ENCODE results near the gene SMAD7.

Gene SMAD7

DNA sequence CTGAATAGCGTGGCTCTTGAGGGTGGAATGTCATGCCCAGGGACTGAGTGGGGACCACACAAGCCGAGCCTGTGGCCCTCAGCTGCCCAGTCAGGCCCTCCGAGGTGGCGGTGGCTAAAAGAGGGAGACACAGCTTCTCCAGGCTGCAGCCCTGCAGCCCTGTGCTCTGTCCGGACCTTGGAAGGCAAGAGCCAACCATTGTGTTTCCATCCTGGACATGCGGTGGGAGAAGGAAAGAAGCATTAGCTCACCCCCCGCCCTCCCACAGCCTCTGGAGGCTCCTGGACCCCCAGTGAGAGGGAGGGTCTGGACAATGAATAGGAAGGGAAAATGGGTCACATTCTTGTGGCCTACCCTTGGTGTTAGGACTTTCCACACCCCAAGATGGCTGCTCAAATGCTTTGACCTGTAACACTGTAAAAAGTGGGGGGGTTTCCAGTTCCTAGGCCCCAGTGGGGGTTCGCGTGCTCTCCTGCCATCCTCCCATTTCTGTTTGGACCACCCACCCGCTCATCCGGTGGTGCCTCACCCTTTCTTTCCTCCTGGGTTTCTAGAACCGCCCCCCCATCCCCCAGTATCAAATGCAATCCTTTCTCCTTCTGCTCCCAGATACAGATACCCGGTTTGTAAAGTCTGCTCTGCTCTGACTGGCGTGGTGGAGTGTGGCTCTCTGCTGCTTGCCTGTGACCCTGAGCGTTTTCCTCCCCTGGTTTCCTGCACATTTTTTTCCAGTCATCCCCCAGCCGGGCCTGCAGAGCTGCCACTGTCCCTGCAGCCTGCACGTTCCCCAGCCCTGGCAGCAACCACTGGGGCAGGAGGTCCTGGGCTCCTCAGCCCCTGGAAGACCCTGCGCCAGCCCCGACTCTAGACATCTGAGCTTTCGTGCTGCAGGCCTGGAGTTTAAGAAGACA lies 36.3 kb upstream of the SMAD7 start:
- no peak for DNase-seq (ENCODE audit: low read depth)

DNA sequence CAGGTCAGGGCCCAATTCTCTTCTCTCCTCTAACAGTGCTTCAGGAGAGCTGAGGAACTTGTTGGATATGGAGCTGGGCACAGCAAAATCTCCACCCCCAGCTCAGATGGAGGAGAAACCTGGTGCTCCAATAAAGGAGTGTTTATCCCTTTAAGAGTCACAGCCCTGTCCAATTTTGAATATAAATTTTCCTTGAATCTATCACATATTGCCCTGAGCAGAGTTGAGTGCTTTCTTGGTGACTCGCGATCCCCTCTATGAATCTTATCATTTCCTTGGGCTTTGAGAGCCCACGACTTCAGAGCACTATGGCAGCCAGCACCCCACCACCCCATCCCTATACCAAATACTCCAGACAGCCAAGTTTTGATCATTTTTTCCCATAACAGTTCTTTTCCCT lies 34.4 kb upstream of the SMAD7 start:
- DNase-seq (ENCODE audit: low read depth) = no peak

DNA sequence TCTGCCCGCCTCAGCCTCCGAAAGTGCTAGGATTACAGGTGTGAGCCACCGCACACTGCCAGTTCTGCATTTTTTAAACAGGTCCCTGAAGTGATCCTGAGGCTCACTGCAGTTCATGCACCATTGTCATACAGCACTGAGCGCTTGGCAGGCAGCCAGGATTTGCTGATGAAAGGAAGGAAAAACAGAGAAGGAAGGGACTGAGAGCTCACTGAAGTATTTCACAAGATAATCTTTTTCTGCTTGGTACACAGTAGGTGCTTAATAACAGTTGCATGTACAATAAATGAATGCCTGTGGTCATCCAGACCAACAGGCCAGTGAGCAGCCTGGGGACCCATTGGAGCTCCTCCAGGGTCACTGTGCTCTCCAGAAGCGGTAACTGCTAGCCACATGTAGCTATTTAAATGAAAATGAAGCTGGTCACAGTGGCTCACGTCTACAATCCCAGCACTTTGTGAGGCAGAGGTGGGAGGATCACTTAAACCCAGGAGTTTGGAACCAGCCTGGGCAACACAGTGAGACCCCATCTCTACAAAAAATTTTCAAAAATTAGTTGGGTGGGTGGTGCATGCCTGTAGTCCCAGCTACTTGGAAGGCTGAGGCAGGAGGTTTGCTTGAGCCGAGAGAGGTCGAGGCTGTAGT lies 33.1 kb upstream of the SMAD7 start:
- no peak for DNase-seq (ENCODE audit: low read depth)

DNA sequence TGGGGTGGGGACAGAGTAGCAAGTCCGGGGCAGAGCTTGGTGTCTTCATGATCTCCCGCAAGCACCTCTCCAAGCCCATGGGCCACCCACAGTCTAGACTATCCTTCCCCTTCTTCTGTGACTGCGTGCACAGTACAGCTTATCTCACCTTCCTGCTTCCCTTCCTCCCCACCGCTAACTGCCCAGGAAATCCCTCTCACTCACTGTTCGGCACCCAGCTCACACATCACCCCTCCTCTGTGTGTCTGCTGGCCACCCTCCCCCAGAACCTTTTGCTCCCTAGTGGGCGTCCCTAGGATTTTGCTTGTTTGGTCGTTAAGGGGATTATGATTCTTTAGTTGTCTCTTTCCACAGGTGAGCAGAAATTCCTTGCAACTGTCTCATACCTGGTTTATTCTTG lies 31.5 kb upstream of the SMAD7 start:
- no peak for DNase-seq (ENCODE audit: low read depth)

DNA sequence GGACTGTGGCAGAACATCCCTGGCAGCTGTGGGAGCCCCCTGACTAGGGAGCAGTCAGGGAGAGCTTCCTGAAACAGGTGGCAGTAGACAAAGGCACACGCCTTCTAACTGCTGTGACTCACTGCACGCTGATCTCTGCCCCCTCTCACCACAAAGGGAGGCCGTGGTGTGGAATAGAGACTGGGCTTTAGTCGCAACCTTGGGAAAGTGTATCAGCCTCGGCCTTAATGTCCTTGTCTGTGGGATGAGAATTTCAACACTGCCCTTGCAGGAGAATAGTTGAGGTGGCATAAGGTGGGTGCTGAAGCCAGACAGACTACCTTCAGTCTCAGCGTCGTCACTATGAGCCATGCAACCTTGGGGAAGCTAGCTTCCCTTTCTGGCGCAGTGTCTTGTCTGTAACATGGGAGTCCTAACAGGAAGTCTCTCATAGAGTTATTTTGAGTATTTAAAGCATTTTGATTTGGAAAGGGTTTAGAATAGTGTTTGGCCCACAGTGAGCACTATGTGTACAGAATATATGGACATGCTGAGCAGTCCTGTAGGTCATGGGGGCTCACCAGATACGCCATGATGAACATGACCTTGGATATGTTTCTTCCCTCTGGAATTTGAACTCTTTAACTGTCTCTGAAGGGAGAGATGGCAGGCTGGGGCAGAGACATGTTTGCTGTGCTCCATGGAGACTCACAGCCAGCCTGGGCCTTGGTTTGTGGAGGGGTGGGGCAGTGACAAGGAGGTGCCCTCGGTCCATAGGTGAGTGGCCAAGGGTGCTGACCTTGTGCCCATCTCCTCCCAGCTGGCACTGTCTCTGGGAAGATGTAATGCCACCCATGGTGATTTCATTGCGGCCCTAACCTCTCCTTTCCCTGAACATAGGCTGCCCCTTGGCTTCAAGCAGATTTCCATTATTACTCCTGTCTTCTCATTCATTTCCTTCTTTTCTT lies 29.5 kb upstream of the SMAD7 start:
- DNase-seq (ENCODE audit: low read depth) = no peak

DNA sequence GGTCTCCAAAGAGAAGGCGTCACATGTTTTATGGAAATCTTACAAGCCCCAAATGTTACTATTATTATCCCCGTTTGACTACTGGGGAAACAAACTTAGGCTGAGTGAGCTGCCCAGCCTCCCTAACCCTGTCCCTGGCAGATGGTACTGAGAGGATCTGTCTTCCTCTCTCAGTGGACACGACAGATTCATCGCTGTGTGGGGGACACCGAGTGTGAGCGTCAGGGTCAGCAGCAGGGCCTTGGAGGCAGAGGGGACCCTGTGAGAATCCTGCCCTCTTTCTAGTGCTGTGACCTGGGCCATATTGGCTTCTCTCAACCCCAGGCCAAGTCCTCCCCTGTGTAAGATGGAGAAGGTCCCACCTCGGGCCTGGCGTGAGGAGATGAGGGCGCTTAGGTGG lies 27.1 kb upstream of the SMAD7 start:
- no peak for DNase-seq (ENCODE audit: low read depth)

DNA sequence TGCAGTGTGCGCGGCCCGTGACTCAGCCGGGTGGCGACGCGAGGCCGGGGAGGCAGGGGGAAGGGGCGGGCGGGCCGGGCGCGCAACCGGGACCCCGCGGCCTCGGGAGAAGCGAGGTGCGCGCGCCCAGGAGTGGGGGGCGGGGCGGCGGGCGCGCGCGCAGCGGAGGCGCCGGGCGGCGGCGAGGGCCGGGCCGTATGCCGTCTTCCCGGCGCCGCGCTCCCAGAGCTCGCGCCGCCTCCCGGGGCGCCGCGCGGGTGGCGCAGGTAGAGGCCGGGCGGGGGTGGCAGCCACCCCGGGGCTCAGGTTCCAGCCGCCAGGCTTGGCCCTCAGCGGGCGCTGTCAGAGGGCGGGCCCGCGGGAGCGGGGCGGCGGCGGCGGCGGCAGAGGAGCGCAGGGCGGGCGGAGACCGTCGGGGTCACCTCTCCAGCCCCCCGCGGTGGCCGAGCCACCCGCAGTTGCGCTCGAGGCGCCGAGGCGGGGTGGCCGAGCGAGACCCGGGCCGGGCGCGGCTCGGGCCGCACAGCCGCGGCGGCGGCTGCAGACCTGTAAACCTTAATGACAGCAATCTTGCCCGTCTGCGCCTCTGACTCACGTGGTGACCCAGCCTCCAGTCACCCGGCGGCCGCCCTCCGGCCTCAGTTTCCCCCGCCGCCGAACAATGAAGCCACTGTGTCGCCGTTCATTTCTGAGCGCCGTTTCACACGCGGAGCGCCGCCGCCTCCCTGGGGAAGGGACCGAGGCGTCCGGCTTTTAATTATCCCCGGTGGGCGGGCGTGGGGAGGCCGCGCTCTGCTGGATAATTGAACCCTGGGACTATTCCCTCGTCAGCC lies 25.3 kb upstream of the SMAD7 start:
- peak; percentile 28 for DNase-seq (ENCODE audit: low read depth)

DNA sequence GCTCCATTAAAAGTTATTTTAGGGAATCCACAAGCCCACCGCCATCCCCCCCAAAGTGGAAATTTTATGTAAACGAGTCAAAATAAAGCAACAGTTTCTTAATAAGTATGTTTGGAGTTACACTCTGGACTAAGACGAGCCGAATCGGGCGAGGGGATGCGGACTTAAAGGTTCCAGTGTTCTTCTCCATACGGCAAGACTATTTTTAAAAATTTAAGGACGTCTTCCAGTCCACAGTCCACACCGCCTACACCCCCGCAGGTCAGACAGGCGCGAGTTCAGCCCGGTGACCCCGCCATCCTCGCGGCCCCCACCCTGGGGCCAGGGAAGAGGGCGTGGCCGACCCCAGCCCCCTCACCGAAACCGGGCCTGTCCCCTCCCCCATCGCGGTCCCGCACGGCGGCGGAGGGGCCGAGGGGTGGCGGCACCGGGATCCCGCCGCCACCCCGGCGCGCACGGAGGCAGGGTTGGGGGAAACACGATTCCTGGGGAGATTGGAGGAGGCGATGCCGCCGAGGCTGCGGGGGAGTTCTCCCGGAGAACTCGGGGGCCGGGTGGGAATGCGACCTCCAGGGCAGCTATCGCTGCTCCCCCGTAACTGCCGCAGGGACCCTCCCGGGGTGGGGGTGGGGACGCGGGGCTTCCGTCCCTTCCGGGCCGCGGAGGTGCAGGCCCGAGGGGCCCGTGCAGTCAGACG lies 24.5 kb upstream of the SMAD7 start:
- no peak for DNase-seq (ENCODE audit: low read depth)

DNA sequence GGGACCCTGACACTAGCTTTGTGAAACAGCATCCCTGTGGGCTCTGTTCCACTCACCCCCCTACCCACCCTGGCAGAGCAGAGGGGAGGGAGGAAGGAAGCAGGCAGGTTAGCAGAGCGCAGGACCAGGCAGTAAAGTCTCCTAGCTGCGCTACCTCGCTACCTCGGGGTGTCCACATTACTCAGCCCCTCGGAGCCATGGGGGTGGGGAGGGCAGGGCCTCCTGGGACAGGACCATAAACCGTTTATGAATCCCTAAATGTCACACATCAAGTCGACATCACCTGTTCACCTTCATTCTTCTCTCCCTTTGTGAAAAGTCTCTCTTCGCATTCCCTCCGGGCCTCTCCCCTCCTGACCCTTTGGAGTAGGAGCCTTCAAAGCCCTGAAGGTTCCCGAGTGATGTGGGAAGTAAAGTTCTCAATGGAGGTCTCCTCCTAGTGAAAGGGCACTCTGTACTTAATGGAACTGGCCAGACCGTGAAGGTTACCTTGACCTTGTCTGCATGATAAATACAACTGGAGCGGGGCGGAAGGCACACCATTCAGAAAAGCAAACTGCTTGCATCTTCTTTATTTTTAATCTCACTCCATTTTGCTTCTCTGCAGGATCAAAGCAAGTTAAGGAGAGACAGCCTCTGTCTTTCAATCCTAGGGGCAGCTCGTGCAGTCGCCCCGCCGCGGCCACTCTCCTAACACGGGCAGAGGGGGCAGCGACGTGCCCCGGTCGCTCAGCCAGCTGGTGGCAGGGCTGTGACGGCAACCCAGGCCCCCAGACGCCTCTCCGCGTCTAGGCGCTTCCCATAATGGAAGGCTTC lies 23.7 kb upstream of the SMAD7 start:
- DNase-seq (ENCODE audit: low read depth) = no peak

DNA sequence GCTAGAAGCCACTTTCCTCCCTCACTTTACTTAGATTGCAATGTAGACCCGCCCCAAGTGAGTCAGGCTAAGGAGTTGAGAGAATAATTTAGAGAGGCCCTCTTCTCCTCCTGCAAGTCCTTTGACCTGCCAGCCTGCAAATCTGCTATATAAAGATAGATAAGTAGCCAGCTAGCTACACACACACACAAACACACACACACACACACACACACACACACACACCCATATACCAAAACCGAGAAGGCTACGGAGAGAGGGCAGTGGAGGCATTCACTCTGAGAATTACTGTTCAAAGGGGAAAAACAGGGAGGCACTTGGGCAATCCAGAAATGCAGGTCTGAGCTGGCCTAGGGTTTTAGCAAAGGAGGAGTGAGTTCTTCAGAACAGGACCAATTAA lies 23.0 kb upstream of the SMAD7 start:
- no peak for DNase-seq (ENCODE audit: low read depth)

DNA sequence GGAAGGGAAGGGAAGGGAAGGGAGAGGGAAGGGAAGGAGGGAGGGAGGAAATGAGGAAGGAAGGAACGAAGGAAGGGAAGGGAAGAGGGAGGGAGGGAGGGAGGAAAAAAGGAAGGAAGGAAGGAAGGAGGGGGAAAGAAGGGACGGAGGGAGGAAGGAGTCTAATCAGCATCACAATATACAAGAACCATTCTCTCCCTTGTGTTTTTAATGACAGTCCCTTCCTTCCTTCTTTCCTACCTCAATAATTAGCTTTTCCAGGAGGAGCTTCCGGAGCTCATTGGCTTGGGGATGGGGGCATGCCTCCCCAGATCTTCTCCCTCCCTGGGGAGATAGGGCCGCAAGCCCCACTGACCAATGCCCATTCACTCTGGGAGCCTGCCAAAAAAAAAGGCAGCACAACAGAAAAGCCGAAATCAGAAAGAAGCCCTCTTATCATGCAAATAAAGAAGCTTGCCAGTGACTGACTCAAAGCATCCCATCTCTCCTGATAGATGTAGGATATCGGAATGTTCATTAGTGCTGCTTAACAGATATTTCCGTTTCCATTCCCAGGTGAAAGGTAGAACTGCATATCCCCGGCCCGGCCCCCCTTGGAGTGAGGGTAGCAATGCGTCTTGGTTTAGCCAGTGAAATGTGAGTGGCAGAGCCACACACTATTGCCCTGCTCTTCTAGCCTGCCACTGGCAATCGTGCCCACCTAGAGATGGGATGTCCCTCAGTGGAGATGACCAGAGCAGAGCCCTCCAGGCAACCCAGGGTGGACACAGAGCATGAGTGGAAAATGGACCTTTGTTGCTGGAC lies 17.8 kb upstream of the SMAD7 start:
- DNase-seq (ENCODE audit: low read depth) = no peak

DNA sequence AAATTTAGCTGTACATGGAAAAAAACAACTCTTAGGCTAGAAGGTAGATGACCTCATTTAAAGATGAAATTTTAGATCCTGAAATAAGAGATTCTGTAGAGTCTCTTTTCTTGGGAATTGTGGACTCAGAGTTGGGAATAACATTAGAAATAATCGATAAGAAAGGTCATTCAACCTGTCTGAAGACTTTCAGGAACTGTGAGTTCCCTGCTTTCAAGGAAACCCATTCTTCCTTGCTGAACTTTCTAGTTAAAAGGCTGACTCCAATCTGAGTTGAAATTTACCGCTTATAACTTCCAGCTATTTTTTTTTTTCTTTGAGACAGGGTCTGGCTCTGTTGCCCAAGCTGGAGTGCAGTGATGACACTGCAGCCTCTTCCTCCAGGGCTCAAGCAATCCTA lies 16.8 kb upstream of the SMAD7 start:
- DNase-seq (ENCODE audit: low read depth) = no peak

DNA sequence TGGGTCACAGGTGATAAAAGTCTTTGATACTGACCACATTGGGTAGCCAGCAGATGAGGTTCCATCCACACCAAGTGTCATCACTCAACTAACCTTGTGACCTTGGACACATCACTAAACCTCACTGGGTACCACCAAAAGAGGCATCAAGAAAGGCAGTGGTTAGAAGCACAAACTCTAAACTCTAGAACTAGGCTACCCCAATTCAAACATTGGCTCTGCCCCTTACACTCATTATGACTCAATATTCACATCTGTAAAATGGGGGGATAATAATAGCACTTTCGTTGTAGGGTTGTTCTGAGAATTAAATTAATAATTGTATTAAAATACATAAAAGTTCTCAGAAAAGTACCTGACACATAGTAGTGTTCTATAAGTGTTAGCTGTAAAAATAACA lies 15.8 kb upstream of the SMAD7 start:
- no peak for DNase-seq (ENCODE audit: low read depth)

DNA sequence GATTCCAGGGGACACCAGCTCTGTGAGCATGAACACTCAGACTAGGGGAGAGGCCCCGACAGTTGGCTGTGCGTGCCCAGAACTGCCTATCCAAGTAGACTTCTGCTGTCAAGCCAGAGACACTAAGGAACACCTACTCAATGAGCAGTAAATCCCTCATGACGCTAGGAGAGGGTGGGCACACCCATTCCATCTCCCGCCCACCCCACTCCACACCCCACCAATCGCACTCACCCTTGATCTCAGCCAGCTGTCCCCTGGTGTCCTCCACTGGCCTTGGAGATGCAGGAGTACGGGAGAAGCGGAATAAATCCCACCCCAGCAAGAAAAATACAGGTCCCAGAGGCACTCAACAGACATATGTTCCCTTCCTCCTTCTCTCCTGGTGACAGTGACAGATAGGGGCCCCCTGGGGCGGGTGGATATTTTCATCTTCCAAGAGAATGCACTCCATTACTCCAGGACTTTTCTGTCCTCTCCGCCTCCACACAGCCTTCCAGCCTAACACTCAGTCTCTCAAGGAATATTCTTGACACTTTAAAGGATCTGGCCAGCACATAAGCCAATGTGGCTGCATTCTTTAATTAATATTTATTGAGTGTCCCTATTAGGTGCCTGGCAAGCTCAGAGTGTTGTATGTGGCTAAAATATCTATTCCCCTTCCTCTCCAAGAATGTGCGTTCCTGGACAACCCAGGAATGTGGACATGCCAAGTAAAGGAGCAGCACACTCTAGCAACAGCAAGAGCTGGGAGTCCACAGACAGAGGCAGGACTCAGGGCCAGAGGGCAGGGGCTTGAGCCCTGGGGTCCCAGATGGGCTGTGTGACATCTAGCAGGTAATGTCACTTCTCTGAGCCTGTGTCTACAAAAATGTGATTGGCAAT lies 13.1 kb upstream of the SMAD7 start:
- no peak for DNase-seq (ENCODE audit: low read depth)

DNA sequence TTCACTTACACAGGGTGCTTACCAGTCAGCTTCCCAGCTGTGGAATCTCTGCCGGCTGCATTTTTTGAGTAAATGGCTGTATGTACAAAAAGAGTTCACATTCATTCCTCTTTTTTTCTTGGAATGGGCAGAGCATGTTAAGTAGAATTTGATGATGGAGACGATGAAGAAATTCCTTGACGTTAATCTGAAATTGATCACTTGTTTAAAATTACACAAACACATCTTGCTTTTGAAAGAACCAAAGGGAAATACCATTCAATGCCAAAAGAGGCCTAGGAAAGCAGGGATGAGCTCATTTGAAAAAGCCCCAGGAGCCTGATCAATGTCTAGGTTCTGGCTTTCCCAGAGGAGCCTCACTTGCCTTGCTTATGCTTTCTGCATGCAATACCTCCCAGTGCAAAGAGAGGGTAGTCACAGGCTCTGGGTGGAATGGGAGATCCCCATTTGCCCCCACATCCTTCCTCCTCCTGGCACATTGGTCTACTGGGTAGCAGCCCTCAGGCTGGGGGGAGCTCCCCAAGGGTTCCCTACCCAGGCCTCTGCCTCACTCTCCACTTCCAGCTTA lies 12.3 kb upstream of the SMAD7 start:
- DNase-seq (ENCODE audit: low read depth) = no peak

DNA sequence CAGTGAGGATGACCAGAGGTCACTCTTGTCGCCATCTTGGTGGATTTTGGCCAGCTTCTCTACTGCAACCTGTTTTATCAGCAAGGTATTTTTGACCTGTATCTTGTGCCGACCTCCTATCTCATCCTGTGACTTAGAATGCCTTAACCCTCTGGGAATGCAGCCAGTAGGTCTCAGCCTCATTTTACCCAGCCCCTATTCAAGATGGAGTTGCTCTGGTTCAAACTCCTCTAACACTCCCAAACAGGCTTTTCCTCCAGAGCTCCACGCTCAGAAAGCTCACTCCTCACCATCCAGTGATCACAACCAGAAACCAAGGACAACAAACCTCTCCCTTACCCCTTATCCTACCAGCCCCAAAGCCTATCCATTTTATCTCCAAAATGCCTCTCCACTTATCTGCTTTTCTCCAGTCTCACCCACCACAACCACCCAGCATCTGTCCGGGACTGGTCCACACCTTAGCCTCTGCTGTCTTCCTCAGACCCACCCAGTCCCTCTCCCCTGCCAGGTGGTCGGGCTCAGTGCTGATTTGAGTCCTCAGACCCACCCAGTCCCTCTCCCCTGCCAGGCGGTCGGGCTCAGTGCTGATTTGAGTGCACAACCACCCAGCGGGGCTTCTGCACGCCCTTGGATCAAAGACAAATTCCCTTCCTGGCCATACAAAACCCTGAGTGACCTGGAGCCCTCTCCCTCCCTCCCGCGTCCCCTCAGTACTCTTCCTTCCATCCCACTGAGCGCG lies 11.7 kb upstream of the SMAD7 start:
- DNase-seq (ENCODE audit: low read depth) = no peak

DNA sequence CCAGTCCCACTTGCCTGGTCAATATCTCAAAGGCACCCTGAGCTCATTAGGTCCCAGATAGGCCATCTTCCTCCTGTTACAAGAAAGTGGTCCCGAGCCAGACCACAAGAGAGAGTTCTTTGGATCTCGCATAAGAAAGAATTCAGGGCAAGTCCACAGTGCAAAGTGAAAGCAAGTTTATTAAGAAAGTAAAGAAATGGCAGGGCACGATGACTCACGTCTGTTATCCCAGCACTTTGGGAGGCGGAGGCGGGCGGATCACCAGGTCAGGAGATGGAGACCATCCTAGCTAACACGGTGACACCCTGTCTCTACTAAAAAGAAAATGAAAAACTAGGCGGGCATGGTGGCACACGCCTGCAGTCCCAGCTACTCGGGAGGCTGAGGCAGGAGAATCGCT lies 10.8 kb upstream of the SMAD7 start:
- no peak for DNase-seq (ENCODE audit: low read depth)
